Fibroblast of lung (primary cell): ENCODE results near the gene GLDN. TPM values are rescaled to one million over a fixed set of nuclear protein-coding genes. Genes with fewer than 3 reads are reported as not detected.

Experiments
- DNase-seq, 2 donors: peaks; one replicate each; pipeline versions ENCODE4 v3.0.0 to v3.0.0-alpha.2; 2010; ENCODE audit warnings: low read depth in 2 of 2
- H2AFZ ChIP-seq: 2 replicates; pipeline ENCODE4 v1.5.1; 2012; ENCODE audit warnings: low read length, control low read depth, inconsistent platforms
- H3K27ac ChIP-seq: 2 replicates; pipeline ENCODE4 v1.5.1; 2011; ENCODE audit warnings: low read length, control low read depth; ENCODE audit not compliant: insufficient read depth
- H3K27me3 ChIP-seq: 2 replicates; pipeline ENCODE4 v1.5.1; 2011; ENCODE audit warnings: mild to moderate bottlenecking, low read length; ENCODE audit not compliant: control insufficient read depth, insufficient read depth
- H3K36me3 ChIP-seq: 2 replicates; pipeline ENCODE4 v1.5.1; 2011; ENCODE audit warnings: low read length; ENCODE audit not compliant: control insufficient read depth, insufficient read depth
- H3K4me1 ChIP-seq: 2 replicates; pipeline ENCODE4 v1.5.1; 2011; ENCODE audit warnings: low read length; ENCODE audit not compliant: control insufficient read depth, insufficient read depth; ENCODE audit errors: extremely low read depth
- H3K4me2 ChIP-seq: 2 replicates; pipeline ENCODE4 v1.5.1; 2011; ENCODE audit warnings: low read length, control low read depth; ENCODE audit not compliant: insufficient read depth; ENCODE audit errors: extremely low read depth
- H3K4me3 ChIP-seq, 4 experiments: fragments of 200-600 bp in 1 of 4; sonication (generic) in 1 of 4; replicated peaks in 1 of 4; 2 replicates each; pipeline ENCODE4 v1.5.1; 2011 to 2016; ENCODE audit warnings: low read length in 4 of 4, low read depth in 3 of 4, mild to moderate bottlenecking in 3 of 4, control low read depth in 2 of 4, inconsistent platforms in 1 of 4, mixed read lengths in 1 of 4; ENCODE audit not compliant: insufficient read depth in 1 of 4; ENCODE audit errors: control extremely low read depth in 1 of 4
- H3K79me2 ChIP-seq: 2 replicates; pipeline ENCODE4 v1.5.1; 2012; ENCODE audit warnings: mild to moderate bottlenecking, low read length, inconsistent platforms; ENCODE audit not compliant: control insufficient read depth, insufficient read depth
- H3K9ac ChIP-seq: 2 replicates; pipeline ENCODE4 v1.5.1; 2011; ENCODE audit warnings: mild to moderate bottlenecking, low read length, control low read depth; ENCODE audit not compliant: insufficient read depth
- H3K9me3 ChIP-seq: 2 replicates; pipeline ENCODE4 v1.5.1; 2012; ENCODE audit warnings: low read depth, low read length; ENCODE audit not compliant: control insufficient read depth, insufficient read depth
- H4K20me1 ChIP-seq: 2 replicates; pipeline ENCODE4 v1.5.1; 2011; ENCODE audit warnings: low read length; ENCODE audit not compliant: control insufficient read depth, insufficient read depth; ENCODE audit errors: extremely low read depth
- CTCF ChIP-seq, 2 donors: IDR thresholded peaks in 1 of 2; conservative IDR thresholded peaks in 1 of 2; 1 replicate in 1 of 2; 2 replicates in 1 of 2; pipeline ENCODE4 v1.5.1; 2011 to 2012; ENCODE audit warnings: low read length in 2 of 2, control low read depth in 1 of 2, inconsistent platforms in 1 of 2, low read depth in 1 of 2, mild to moderate bottlenecking in 1 of 2
- EZH2 ChIP-seq: IDR thresholded peaks from 2 replicates; pipeline ENCODE4 v1.5.1; 2012; ENCODE audit warnings: low read length, control low read depth, mild to moderate bottlenecking; ENCODE audit errors: missing control alignments
- polyA minus RNA-seq: library from RNA; depleted of rRNA, polyadenylated mRNA; stranded (reverse); fragments of >200 nt; gene quantifications from 2 replicates; pipeline ENCODE4 v1.2.3, GENCODE V29; 2011; ENCODE audit warnings: low replicate concordance
- polyA plus RNA-seq, 2 donors: library from polyadenylated mRNA; depleted of rRNA in 1 of 2; stranded (reverse) in 1 of 2; unstranded in 1 of 2; fragments of >200 nt; gene quantifications; 2 replicates each; pipeline ENCODE4 v1.2.1, GENCODE V29; 2011 to 2012; ENCODE audit warnings: missing spikeins in 1 of 2
- total RNA-seq: library from RNA; depleted of rRNA; stranded (reverse); fragments of >200 nt; gene quantifications from 2 replicates; pipeline ENCODE4 v1.2.1, GENCODE V29; 2014

Gene GLDN
- total RNA-seq (22.9 and 50.7 TPM in 2 replicates), polyA plus RNA-seq (1.8 and 1.9 TPM in 2 replicates), polyA minus RNA-seq (0.07 and 2.1 TPM in 2 replicates)
- polyA plus RNA-seq (2012), result 1.7 TPM in 2 replicates

GRCh38 chr15:51341366-51342226 is at the start of gene GLDN:
Gene GLDN, plus strand, starts transcription at chr15:51341655. Its CDS starts 30 bp downstream, at chr15:51341685.
- TF ChIP-seq EZH2 (peak; percentile 60), CTCF (conservative IDR thresholded peaks at IDR 0.05 in 1 of 2, IDR thresholded peaks at IDR 0.05 in 1 of 2; ENCODE audit: low read depth in 1 of 2, low read length in 2 of 2) (no peak)
- Histone ChIP-seq H3K4me1 (no peaks in the 10 kb centered on the region), H3K27me3 (peaks cover 9% of the 10 kb centered on the region), H3K9me3 (no peaks in the 10 kb centered on the region), H3K9ac (no peak within 1 kb of the TSS), H4K20me1 (no peaks in the 10 kb centered on the region), H3K36me3 (no peaks in the 10 kb centered on the region), H3K27ac (no peak within 1 kb of the TSS), H3K4me3 (peak within 1 kb of the TSS in 3 of 4 experiments; percentile 30 to 51 (median 30)), H3K79me2 (no peaks in the 10 kb centered on the region), H2AFZ (peak within 1 kb of the TSS; percentile 34), H3K4me2 (peak within 1 kb of the TSS; percentile 60)
- peak; percentile 23 to 46 for DNase-seq

GRCh38 chr15:51298620-51299019 is 42.8 kb upstream of the GLDN start:
- Histone ChIP-seq H3K27ac (no peak overlapping the region), H3K4me1 (no peaks in the 10 kb centered on the region), H3K79me2 (no peaks in the 10 kb centered on the region), H3K9ac (no peak overlapping the region), H2AFZ (no peak overlapping the region), H3K27me3 (peaks cover 11% of the 10 kb centered on the region), H3K36me3 (no peaks in the 10 kb centered on the region), H3K9me3 (no peaks in the 10 kb centered on the region), H3K4me2 (no peak overlapping the region), H4K20me1 (no peaks in the 10 kb centered on the region), H3K4me3 (no peak overlapping the region)
- TF ChIP-seq CTCF (conservative IDR thresholded peaks at IDR 0.05 in 1 of 2, IDR thresholded peaks at IDR 0.05 in 1 of 2; ENCODE audit: low read depth in 1 of 2, low read length in 2 of 2) (no peak), EZH2 (no peak)
- peak in 1 of 2 donors; percentile 39 for DNase-seq

- Histone ChIP-seq H3K27me3 (peaks cover 11% of the 10 kb centered on the region), H4K20me1 (no peaks in the 10 kb centered on the region), H3K4me3 (no peak overlapping the region), H3K79me2 (no peaks in the 10 kb centered on the region), H3K9ac (no peak overlapping the region), H3K36me3 (no peaks in the 10 kb centered on the region), H3K27ac (no peak overlapping the region), H3K4me1 (no peaks in the 10 kb centered on the region), H3K9me3 (no peaks in the 10 kb centered on the region), H3K4me2 (no peak overlapping the region), H2AFZ (no peak overlapping the region)
- TF ChIP-seq CTCF (conservative IDR thresholded peaks at IDR 0.05 in 1 of 2, IDR thresholded peaks at IDR 0.05 in 1 of 2; ENCODE audit: low read depth in 1 of 2, low read length in 2 of 2) (no peak), EZH2 (no peak)
- no peak for DNase-seq
These were observed 42.1 kb upstream of the GLDN start for GRCh38 chr15:51299187-51300015.
